T-helper 2 cell treated with Interferon-gamma antibody and Interleukin-4, amounts not matched to agents 100 ng/mL and 5 ng/mL, for 36 hours (primary cell): ENCODE data around the gene PALD1. TPM values are rescaled to one million over a fixed set of nuclear protein-coding genes. Genes with fewer than 3 reads are reported as not detected.

Experiments
- intact Hi-C: fragments of 100-400 bp; cut with micrococcal nuclease; formaldehyde crosslinking; loops from one replicate; pipeline ENCODE4 v1.15.1; 2023
- total RNA-seq: library from RNA; stranded (reverse); gene quantifications from 2 replicates; pipeline ENCODE4 v1.2.3, GENCODE V29; 2022

The PALD1 gene
- total RNA-seq, 1 donor from 2014 or later = 1.1 TPM

- intact Hi-C loops = no loop called here
Observed at GRCh38 chr10:70552586-70552985, 74.0 kb downstream of the PALD1 start.

- intact Hi-C loops = loop anchor here (5.0 kb wide), 2 partner anchors 47 to 112 kb away; partner anchors contain the start of gene PRF1
Observed at GRCh38 chr10:70555371-70555770, 76.8 kb downstream of the PALD1 start.

GRCh38 chr10:70557086-70557845, 78.7 kb downstream of the PALD1 start:
- intact Hi-C loops = loop anchor here (5.0 kb wide), 2 partner anchors 45 to 110 kb away; partner anchors contain the start of gene PRF1

GRCh38 chr10:70557876-70558275, 79.3 kb downstream of the PALD1 start:
- intact Hi-C loops = loop anchor here (5.0 kb wide), 2 partner anchors 44 to 109 kb away; partner anchors contain the start of gene PRF1

- intact Hi-C loops = loop anchor here (5.0 kb wide), 2 partner anchors 44 to 109 kb away; partner anchors contain the start of gene PRF1
Observed at GRCh38 chr10:70558295-70558694, 79.7 kb downstream of the PALD1 start.

GRCh38 chr10:70558871-70559810, 80.6 kb downstream of the PALD1 start:
- intact Hi-C loops = loop anchor here (1.0 to 5.0 kb wide), 3 partner anchors 43 to 200 kb away; partner anchors contain the start of gene PRF1

- intact Hi-C loops = loop anchor here (1.0 to 5.0 kb wide), 3 partner anchors 42 to 199 kb away; partner anchors contain the start of gene PRF1
Observed at GRCh38 chr10:70559861-70560260, 81.3 kb downstream of the PALD1 start.

GRCh38 chr10:70560511-70560941, 82.0 kb downstream of the PALD1 start:
- intact Hi-C loops = no loop called here

- intact Hi-C loops = no loop called here
Observed at GRCh38 chr10:70561070-70561469, 82.5 kb downstream of the PALD1 start.

- intact Hi-C loops = no loop called here
Observed at GRCh38 chr10:70561558-70561957, 83.0 kb downstream of the PALD1 start.

GRCh38 chr10:70562036-70562755, 83.6 kb downstream of the PALD1 start:
- intact Hi-C loops = no loop called here

- intact Hi-C loops = no loop called here
Observed at GRCh38 chr10:70563230-70563629, 84.7 kb downstream of the PALD1 start.

GRCh38 chr10:70564113-70564725, 85.7 kb downstream of the PALD1 start:
- intact Hi-C loops = no loop called here

GRCh38 chr10:70564901-70565351, 86.4 kb downstream of the PALD1 start:
- intact Hi-C loops = no loop called here

- intact Hi-C loops = no loop called here
Observed at GRCh38 chr10:70565556-70566514, 87.3 kb downstream of the PALD1 start.

GRCh38 chr10:70566515-70567290, 88.1 kb downstream of the PALD1 start:
- intact Hi-C loops = no loop called here

- intact Hi-C loops = no loop called here
Observed at GRCh38 chr10:70567603-70568002, 89.0 kb downstream of the PALD1 start.

GRCh38 chr10:70568113-70568512, 89.5 kb downstream of the PALD1 start:
- intact Hi-C loops = no loop called here
